Measurements from ENCODE around the gene IZUMO4.

Gene IZUMO4

GRCh38 chr19:2103045-2103707 is 6.5 kb downstream of the IZUMO4 start:
- no peak for DNase-seq (ENCODE audit: low spot score)
- H3K4me3 ChIP-seq = no peak overlapping the region
- H3K27ac ChIP-seq = no peak overlapping the region
- TF ChIP-seq, protein P1, sequence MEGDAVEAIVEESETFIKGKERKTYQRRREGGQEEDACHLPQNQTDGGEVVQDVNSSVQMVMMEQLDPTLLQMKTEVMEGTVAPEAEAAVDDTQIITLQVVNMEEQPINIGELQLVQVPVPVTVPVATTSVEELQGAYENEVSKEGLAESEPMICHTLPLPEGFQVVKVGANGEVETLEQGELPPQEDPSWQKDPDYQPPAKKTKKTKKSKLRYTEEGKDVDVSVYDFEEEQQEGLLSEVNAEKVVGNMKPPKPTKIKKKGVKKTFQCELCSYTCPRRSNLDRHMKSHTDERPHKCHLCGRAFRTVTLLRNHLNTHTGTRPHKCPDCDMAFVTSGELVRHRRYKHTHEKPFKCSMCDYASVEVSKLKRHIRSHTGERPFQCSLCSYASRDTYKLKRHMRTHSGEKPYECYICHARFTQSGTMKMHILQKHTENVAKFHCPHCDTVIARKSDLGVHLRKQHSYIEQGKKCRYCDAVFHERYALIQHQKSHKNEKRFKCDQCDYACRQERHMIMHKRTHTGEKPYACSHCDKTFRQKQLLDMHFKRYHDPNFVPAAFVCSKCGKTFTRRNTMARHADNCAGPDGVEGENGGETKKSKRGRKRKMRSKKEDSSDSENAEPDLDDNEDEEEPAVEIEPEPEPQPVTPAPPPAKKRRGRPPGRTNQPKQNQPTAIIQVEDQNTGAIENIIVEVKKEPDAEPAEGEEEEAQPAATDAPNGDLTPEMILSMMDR (IDR thresholded peaks at IDR 0.05) = no peak

- TF ChIP-seq, protein P1 (IDR thresholded peaks at IDR 0.05) = no peak
- DNase-seq (ENCODE audit: low spot score) = no peak
- Histone ChIP-seq H3K27ac (no peak overlapping the region), H3K4me3 (no peak overlapping the region)
Observed at GRCh38 chr19:2108251-2109016, 11.7 kb downstream of the IZUMO4 start.

GRCh38 chr19:2109046-2109864 is 12.5 kb downstream of the IZUMO4 start:
- TF ChIP-seq, protein P1 (IDR thresholded peaks at IDR 0.05) = no peak
- Histone ChIP-seq H3K27ac (no peak overlapping the region), H3K4me3 (no peak overlapping the region)
- DNase-seq (ENCODE audit: low spot score) = no peak

DNA sequence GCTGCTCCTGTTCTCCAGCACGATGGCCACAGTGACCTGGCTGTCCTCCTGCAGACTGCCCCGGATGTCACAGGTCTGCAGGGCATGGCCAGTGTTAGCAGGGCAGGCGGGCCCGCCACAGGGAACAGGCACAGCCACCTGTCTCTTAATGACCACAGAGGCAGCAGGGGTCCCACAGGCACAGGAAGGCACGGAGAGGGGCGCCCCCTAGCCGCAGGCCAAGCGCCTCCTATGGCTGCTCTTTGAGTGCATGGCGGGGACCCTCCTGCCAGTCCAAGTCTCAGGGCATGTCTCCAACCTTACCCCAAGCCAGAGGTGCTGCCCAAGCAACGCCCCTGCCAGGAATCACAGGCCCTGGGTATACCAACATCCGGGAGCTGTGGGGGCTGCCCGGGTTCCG is 14.1 kb downstream of the IZUMO4 start:
- Histone ChIP-seq H3K4me3 (no peak overlapping the region), H3K27ac (no peak overlapping the region)
- TF ChIP-seq, protein P1 (IDR thresholded peaks at IDR 0.05) = no peak
- DNase-seq (ENCODE audit: low spot score) = no peak

DNA sequence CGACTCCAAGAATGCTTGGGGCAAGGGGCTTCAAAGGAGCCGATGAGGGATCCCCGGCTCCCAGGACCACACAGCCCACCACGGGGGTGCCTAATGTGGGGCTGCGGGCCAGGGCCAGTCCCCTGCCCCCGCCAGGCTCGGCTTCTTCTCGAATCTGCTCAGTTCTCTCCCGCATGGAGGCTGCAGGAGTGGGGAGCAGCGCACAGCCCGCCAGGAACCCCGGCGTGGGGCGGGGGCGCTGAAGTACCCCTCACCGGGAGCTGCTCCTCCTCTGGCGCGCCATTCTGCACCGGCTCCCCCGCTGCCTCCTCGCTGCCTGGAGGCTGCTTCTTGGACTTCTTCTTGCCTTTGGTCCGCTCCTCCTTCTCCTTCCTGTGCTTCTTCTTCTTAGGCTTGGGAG is 14.7 kb downstream of the IZUMO4 start:
- no peak overlapping the region for H3K4me3 ChIP-seq
- no peak overlapping the region for H3K27ac ChIP-seq
- TF ChIP-seq, protein P1 (IDR thresholded peaks at IDR 0.05) = no peak
- DNase-seq (ENCODE audit: low spot score) = no peak

GRCh38 chr19:2111886-2112285 is 15.2 kb downstream of the IZUMO4 start:
- TF ChIP-seq, protein P1 (IDR thresholded peaks at IDR 0.05) = no peak
- Histone ChIP-seq H3K27ac (no peak overlapping the region), H3K4me3 (no peak overlapping the region)
- DNase-seq (ENCODE audit: low spot score) = no peak
